GM21526 (cell line): ENCODE results near the gene IMPACT.

ENCODE experiments used
- ATAC-seq: cut with Tn5 transposase; IDR thresholded peaks from one replicate; pipeline ENCODE4 v1.9.1; 2021; ENCODE audit warnings: moderate library complexity; ENCODE audit not compliant: unreplicated experiment, low FRiP score

IMPACT gene

GRCh38 chr18:24474406-24474805 is 47.9 kb downstream of the IMPACT start:
- no peak for ATAC-seq

- no peak for ATAC-seq
Observed at GRCh38 chr18:24475926-24476589, 49.6 kb downstream of the IMPACT start.

- no peak for ATAC-seq
Observed at GRCh38 chr18:24479371-24479770, 52.9 kb downstream of the IMPACT start.

GRCh38 chr18:24482821-24483220 is 56.4 kb downstream of the IMPACT start:
- ATAC-seq = no peak

- ATAC-seq = no peak
Observed at GRCh38 chr18:24485681-24486080, 59.2 kb downstream of the IMPACT start.

GRCh38 chr18:24486684-24487083 is 60.2 kb downstream of the IMPACT start:
- ATAC-seq = no peak

- no peak for ATAC-seq
Observed at GRCh38 chr18:24488824-24489493, 62.5 kb downstream of the IMPACT start.

GRCh38 chr18:24490539-24490938 is 64.1 kb downstream of the IMPACT start:
- ATAC-seq = no peak

- ATAC-seq = peak; percentile 78
Observed at GRCh38 chr18:24491927-24492834, 65.7 kb downstream of the IMPACT start.

- no peak for ATAC-seq
Observed at GRCh38 chr18:24494586-24494985, 68.1 kb downstream of the IMPACT start.

GRCh38 chr18:24497031-24497754 is 70.7 kb downstream of the IMPACT start:
- ATAC-seq = no peak

- no peak for ATAC-seq
Observed at GRCh38 chr18:24499814-24500213, 73.3 kb downstream of the IMPACT start.

GRCh38 chr18:24500217-24500616 is 73.7 kb downstream of the IMPACT start:
- ATAC-seq = no peak

GRCh38 chr18:24500766-24501165 is 74.3 kb downstream of the IMPACT start:
- ATAC-seq = no peak

- ATAC-seq = no peak
Observed at GRCh38 chr18:24502667-24503523, 76.4 kb downstream of the IMPACT start.
